SK-N-SH treated with all-trans-retinoic acid at 6 μM for 48 hours (cell line): ENCODE measurements around the gene TMEM203.

ENCODE experiments used
- ATAC-seq: fragments of 200-7000 bp; cut with Tn5 transposase; 3 replicates; pipeline ENCODE4 v1.9.1; 2020; ENCODE audit warnings: mild to moderate bottlenecking, moderate library complexity
- ARNTL ChIP-seq: fragments of 450-650 bp; formaldehyde crosslinking; IDR thresholded peaks from 2 replicates; pipeline ENCODE4 v1.5.0; 2020; ENCODE audit warnings: low read depth, mild to moderate bottlenecking, moderate library complexity, borderline replicate concordance
- BACH2 ChIP-seq: fragments of 250-450 bp; sonication (Bioruptor Pico); IDR thresholded peaks from 2 replicates; pipeline ENCODE4 v1.9.0; 2021; ENCODE audit warnings: mild to moderate bottlenecking, borderline replicate concordance
- CREB5 ChIP-seq: fragments of 250-450 bp; sonication (Bioruptor Pico); IDR thresholded peaks from 2 replicates; pipeline ENCODE4 v1.5.1; 2020; ENCODE audit warnings: low read depth, mild to moderate bottlenecking, moderate library complexity
- CSDC2 ChIP-seq: fragments of 250-450 bp; sonication (Bioruptor Pico); IDR thresholded peaks from 2 replicates; pipeline ENCODE4 v1.5.0; 2020; ENCODE audit warnings: mild to moderate bottlenecking, moderate library complexity
- ESRRG ChIP-seq: fragments of 250-450 bp; sonication (Bioruptor Pico); IDR thresholded peaks from 2 replicates; pipeline ENCODE4 v1.6.1; 2021; ENCODE audit warnings: mild to moderate bottlenecking
- GLIS3 ChIP-seq: fragments of 250-450 bp; sonication (Bioruptor Pico); IDR thresholded peaks from 2 replicates; pipeline ENCODE4 v1.5.0; 2020; ENCODE audit warnings: mild to moderate bottlenecking, moderate library complexity
- OSR1 ChIP-seq: fragments of 250-450 bp; sonication (Bioruptor Pico); IDR thresholded peaks from 2 replicates; pipeline ENCODE4 v1.8.0; 2022; ENCODE audit warnings: moderate library complexity, mild to moderate bottlenecking, inconsistent platforms
- POU6F1 ChIP-seq: fragments of 250-450 bp; sonication (Bioruptor Pico); IDR thresholded peaks from 2 replicates; pipeline ENCODE4 v1.8.0; 2021; ENCODE audit warnings: low read depth, mild to moderate bottlenecking, moderate library complexity, borderline replicate concordance
- PPARA ChIP-seq: fragments of 250-450 bp; sonication (Bioruptor Pico); IDR thresholded peaks from 2 replicates; pipeline ENCODE4 v1.5.0; 2020; ENCODE audit warnings: mild to moderate bottlenecking, borderline replicate concordance
- RARB ChIP-seq: fragments of 250-450 bp; sonication (Bioruptor Pico); IDR thresholded peaks from 2 replicates; pipeline ENCODE4 v1.8.0; 2021; ENCODE audit warnings: mild to moderate bottlenecking, moderate library complexity
- SNAI2 ChIP-seq: fragments of 250-450 bp; sonication (Bioruptor Pico); IDR thresholded peaks from 2 replicates; pipeline ENCODE4 v1.5.0; 2020; ENCODE audit warnings: mild to moderate bottlenecking, moderate library complexity
- TCF4 ChIP-seq: fragments of 250-450 bp; sonication (Bioruptor Pico); IDR thresholded peaks from 2 replicates; pipeline ENCODE4 v1.8.0; 2021; ENCODE audit warnings: mild to moderate bottlenecking, moderate library complexity, borderline replicate concordance
- TOX ChIP-seq: fragments of 250-450 bp; sonication (Bioruptor Pico); IDR thresholded peaks from 2 replicates; pipeline ENCODE4 v1.8.0; 2021; ENCODE audit warnings: mild to moderate bottlenecking, moderate library complexity, borderline replicate concordance
- TSHZ2 ChIP-seq: fragments of 250-450 bp; sonication (Bioruptor Pico); IDR thresholded peaks from 2 replicates; pipeline ENCODE4 v1.5.0; 2020; ENCODE audit warnings: mild to moderate bottlenecking, moderate library complexity
- ZFP3 ChIP-seq: fragments of 250-450 bp; sonication (Bioruptor Pico); IDR thresholded peaks from 2 replicates; pipeline ENCODE4 v1.5.0; 2020; ENCODE audit warnings: mild to moderate bottlenecking, moderate library complexity
- ZFP30 ChIP-seq: fragments of 450-650 bp; formaldehyde crosslinking; IDR thresholded peaks from 2 replicates; pipeline ENCODE4 v1.5.0; 2022; ENCODE audit warnings: mild to moderate bottlenecking, moderate library complexity
- ZNF565 ChIP-seq: fragments of 450-650 bp; formaldehyde crosslinking; conservative IDR thresholded peaks from 2 replicates; pipeline ENCODE4 v1.5.0; 2020; ENCODE audit warnings: low read depth, mild to moderate bottlenecking, moderate library complexity
- ZNF70 ChIP-seq: fragments of 450-650 bp; formaldehyde crosslinking; IDR thresholded peaks from 2 replicates; pipeline ENCODE4 v1.5.0; 2020; ENCODE audit warnings: mild to moderate bottlenecking, moderate library complexity
- ZNF8 ChIP-seq: fragments of 450-650 bp; formaldehyde crosslinking; IDR thresholded peaks from 2 replicates; pipeline ENCODE4 v1.5.0; 2020; ENCODE audit warnings: mild to moderate bottlenecking, moderate library complexity
- TF ChIP-seq, protein P1 (sequence below): fragments of 250-450 bp; sonication (Bioruptor Pico); IDR thresholded peaks from 2 replicates; pipeline ENCODE4 v1.5.1; 2021; ENCODE audit warnings: mild to moderate bottlenecking, moderate library complexity
- TF ChIP-seq, protein P2 (sequence below): fragments of 250-450 bp; sonication (Bioruptor Pico); IDR thresholded peaks from 2 replicates; pipeline ENCODE4 v1.8.0; 2020; ENCODE audit warnings: mild to moderate bottlenecking, moderate library complexity, borderline replicate concordance

TMEM203 gene

GRCh38 chr9:137192859-137193258, 12.6 kb downstream of the TMEM203 start (continued):
- TF ChIP-seq PPARA (no peak), TOX (no peak)

- no peak for ATAC-seq
Observed at GRCh38 chr9:137192448-137192780, 13.0 kb downstream of the TMEM203 start.

GRCh38 chr9:137191691-137192447, 13.6 kb downstream of the TMEM203 start:
- no peak for ATAC-seq
- TF ChIP-seq, protein P1, sequence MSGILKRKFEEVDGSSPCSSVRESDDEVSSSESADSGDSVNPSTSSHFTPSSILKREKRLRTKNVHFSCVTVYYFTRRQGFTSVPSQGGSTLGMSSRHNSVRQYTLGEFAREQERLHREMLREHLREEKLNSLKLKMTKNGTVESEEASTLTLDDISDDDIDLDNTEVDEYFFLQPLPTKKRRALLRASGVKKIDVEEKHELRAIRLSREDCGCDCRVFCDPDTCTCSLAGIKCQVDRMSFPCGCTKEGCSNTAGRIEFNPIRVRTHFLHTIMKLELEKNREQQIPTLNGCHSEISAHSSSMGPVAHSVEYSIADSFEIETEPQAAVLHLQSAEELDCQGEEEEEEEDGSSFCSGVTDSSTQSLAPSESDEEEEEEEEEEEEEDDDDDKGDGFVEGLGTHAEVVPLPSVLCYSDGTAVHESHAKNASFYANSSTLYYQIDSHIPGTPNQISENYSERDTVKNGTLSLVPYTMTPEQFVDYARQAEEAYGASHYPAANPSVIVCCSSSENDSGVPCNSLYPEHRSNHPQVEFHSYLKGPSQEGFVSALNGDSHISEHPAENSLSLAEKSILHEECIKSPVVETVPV (CRISPR knock-in tag) = no peak
- TF ChIP-seq ARNTL (CRISPR knock-in tag) = no peak
- TF ChIP-seq ZNF565 (CRISPR knock-in tag) = no peak
- TF ChIP-seq RARB (CRISPR knock-in tag) = no peak
- TF ChIP-seq CSDC2 (CRISPR knock-in tag) = no peak
- no peak for TF ChIP-seq TOX
- TF ChIP-seq, protein P2, sequence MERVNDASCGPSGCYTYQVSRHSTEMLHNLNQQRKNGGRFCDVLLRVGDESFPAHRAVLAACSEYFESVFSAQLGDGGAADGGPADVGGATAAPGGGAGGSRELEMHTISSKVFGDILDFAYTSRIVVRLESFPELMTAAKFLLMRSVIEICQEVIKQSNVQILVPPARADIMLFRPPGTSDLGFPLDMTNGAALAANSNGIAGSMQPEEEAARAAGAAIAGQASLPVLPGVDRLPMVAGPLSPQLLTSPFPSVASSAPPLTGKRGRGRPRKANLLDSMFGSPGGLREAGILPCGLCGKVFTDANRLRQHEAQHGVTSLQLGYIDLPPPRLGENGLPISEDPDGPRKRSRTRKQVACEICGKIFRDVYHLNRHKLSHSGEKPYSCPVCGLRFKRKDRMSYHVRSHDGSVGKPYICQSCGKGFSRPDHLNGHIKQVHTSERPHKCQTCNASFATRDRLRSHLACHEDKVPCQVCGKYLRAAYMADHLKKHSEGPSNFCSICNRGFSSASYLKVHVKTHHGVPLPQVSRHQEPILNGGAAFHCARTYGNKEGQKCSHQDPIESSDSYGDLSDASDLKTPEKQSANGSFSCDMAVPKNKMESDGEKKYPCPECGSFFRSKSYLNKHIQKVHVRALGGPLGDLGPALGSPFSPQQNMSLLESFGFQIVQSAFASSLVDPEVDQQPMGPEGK = no peak
- no peak for TF ChIP-seq TCF4 (CRISPR knock-in tag)
- no peak for TF ChIP-seq CREB5 (CRISPR knock-in tag)
- no peak for TF ChIP-seq PPARA
- TF ChIP-seq ESRRG (CRISPR knock-in tag) = no peak
- TF ChIP-seq ZFP30 (CRISPR knock-in tag) = no peak
- TF ChIP-seq SNAI2 (CRISPR knock-in tag) = no peak
- no peak for TF ChIP-seq OSR1 (CRISPR knock-in tag)
- TF ChIP-seq POU6F1 (CRISPR knock-in tag) = no peak
- no peak for TF ChIP-seq ZNF70
- TF ChIP-seq GLIS3 (CRISPR knock-in tag) = no peak
- TF ChIP-seq TSHZ2 = no peak

More at GRCh38 chr9:137192448-137192780, 13.0 kb downstream of the TMEM203 start:
- TF ChIP-seq, protein P2 = no peak
- TF ChIP-seq ZNF8 (CRISPR knock-in tag) = no peak
- no peak for TF ChIP-seq ZFP3 (CRISPR knock-in tag)
- no peak for TF ChIP-seq PPARA
- no peak for TF ChIP-seq OSR1 (CRISPR knock-in tag)
- TF ChIP-seq POU6F1 (CRISPR knock-in tag) = no peak
- TF ChIP-seq ESRRG (CRISPR knock-in tag) = no peak
- TF ChIP-seq ZFP30 (CRISPR knock-in tag) = no peak
- TF ChIP-seq BACH2 (CRISPR knock-in tag) = no peak
